ENCODE data around the gene FBL. TPM values are rescaled to one million over a fixed set of nuclear protein-coding genes. Genes with fewer than 3 reads are reported as not detected.

Gene FBL
- total and polyA plus RNA-seq, 2 of the 4 experiments (the other 2 are of a cell fraction): 259 to 446 TPM

GRCh38 chr19:39832341-39833083 is 13.7 kb downstream of the FBL start (continued):
- no peak for TF ChIP-seq ELK1 (IDR thresholded peaks at IDR 0.05; ENCODE audit: borderline replicate concordance, low read depth, low read length)
- no peak for TF ChIP-seq RAD21 (IDR thresholded peaks at IDR 0.05; ENCODE audit: low read length)

- Histone ChIP-seq H3K18ac (ENCODE audit: low read depth, low read length) (no peak overlapping the region), H4K5ac (ENCODE audit: low read depth, low read length) (no peak overlapping the region), H3K9me3 (ENCODE audit: control insufficient read depth, insufficient read depth, low read length) (no peaks in the 10 kb centered on the region), H3K9me1 (ENCODE audit: insufficient read depth, low read length) (peaks cover 22% of the 10 kb centered on the region), H3K56ac (ENCODE audit: extremely low read depth, insufficient read depth, low read length) (no peak overlapping the region), H3K27ac (ENCODE audit: insufficient read depth, low read length) (no peak overlapping the region), H2BK5ac (ENCODE audit: low read depth, low read length, poor library complexity, severe bottlenecking) (no peak overlapping the region), H2BK120ac (ENCODE audit: low read depth, low read length) (no peak overlapping the region), H3K4me3 (ENCODE audit: insufficient read depth, low read depth, low read length) (no peak overlapping the region), H2BK20ac (ENCODE audit: low read depth, low read length) (no peak overlapping the region), H4K91ac (ENCODE audit: insufficient read depth, low read depth, low read length) (no peak overlapping the region), H2AK9ac (replicated peaks; ENCODE audit: low read depth, low read length, poor library complexity) (no peak overlapping the region), H2AK5ac (ENCODE audit: low read depth, low read length) (no peak overlapping the region; the same call in 1 of the 2 replicates), H3K4ac (ENCODE audit: low read depth, low read length) (no peak overlapping the region), H3K79me1 (ENCODE audit: low read depth in 1 of 2, low read length in 2 of 2) (peaks cover 12 to 35% of the 10 kb centered on the region in 2 experiments), H4K8ac (ENCODE audit: low read depth in 2 of 2, low read length in 2 of 2) (no peak overlapping the region), H3K36me3 (ENCODE audit: control insufficient read depth, insufficient read depth, low read length) (peaks cover 46% of the 10 kb centered on the region), H3K4me1 (ENCODE audit: control insufficient read depth, insufficient read depth, low read length) (peaks cover 10% of the 10 kb centered on the region), H2AFZ (replicated peaks; ENCODE audit: low read length, poor library complexity) (no peak overlapping the region), H3K27me3 (ENCODE audit: control insufficient read depth, insufficient read depth, low read length) (no peaks in the 10 kb centered on the region), H3K23ac (ENCODE audit: low read depth, low read length) (no peak overlapping the region), H4K20me1 (ENCODE audit: insufficient read depth, low read length) (no peaks in the 10 kb centered on the region; the same call in 1 of the 2 replicates), H3K9ac (ENCODE audit: low read depth, low read length) (no peak overlapping the region), H3K14ac (replicated peaks; ENCODE audit: low read depth, low read length) (no peak overlapping the region), H2BK15ac (ENCODE audit: low read depth, low read length) (no peak overlapping the region), H3K4me2 (ENCODE audit: low read depth, low read length) (no peak overlapping the region)
- dilution Hi-C loops (cut with HindIII; ENCODE audit: low sequenced_read_pairs, unreplicated experiment): no loop called here
- no TSS peak for BruUV-seq (replicated peaks)
- ChIA-PET POLR2A (ENCODE audit: unreplicated experiment) (no interaction called here), CTCF (no interaction called here)
- 95% methylated on average over 12 of the region's 16 CpGs; no CpG with 5 or more reads in 1 of the 2 experiments for WGBS, 2 experiments (ENCODE audit: extremely low coverage in 2 of 2, insufficient read length in 1 of 2)
- DNase-seq (no peak), ATAC-seq (ENCODE audit: low read depth) (no peak)
- intact Hi-C loops (cut with micrococcal nuclease): no loop called here
- in situ Hi-C loops (cut with MboI; ENCODE audit: low sequenced_read_pairs): loop anchor here (25.0 kb wide), 1 partner anchor 394 kb away; the partner anchor contains the start of genes RPS16 and SUPT5H
- TF ChIP-seq RFX5 (IDR thresholded peaks at IDR 0.05; ENCODE audit: low read depth, low read length) (no peak), RAD21 (IDR thresholded peaks at IDR 0.05; ENCODE audit: low read length) (no peak), CTCF (conservative IDR thresholded peaks at IDR 0.05; ENCODE audit: low read depth, low read length) (no peak), USF2 (IDR thresholded peaks at IDR 0.05; ENCODE audit: low read depth, low read length) (no peak), NFE2L2 (IDR thresholded peaks at IDR 0.05; ENCODE audit: low read depth, low read length) (no peak), CEBPB (IDR thresholded peaks at IDR 0.05; ENCODE audit: low read depth, low read length) (no peak), MXI1 (IDR thresholded peaks at IDR 0.05; ENCODE audit: borderline replicate concordance, low read depth, low read length) (no peak), BHLHE40 (IDR thresholded peaks at IDR 0.05; ENCODE audit: low read depth, low read length) (no peak), CHD1 (IDR thresholded peaks at IDR 0.05; ENCODE audit: low read depth, low read length) (no peak), ELK1 (IDR thresholded peaks at IDR 0.05; ENCODE audit: borderline replicate concordance, low read depth, low read length) (no peak)
Observed at GRCh38 chr19:39831679-39832078, 14.5 kb downstream of the FBL start.
